KMS-11 (cell line): ENCODE results near the gene RTBDN.

ENCODE experiments used
- H2AFZ ChIP-seq: fragments of 200-600 bp; sonication (generic); 2 replicates; pipeline ENCODE4 v1.6.1; 2016; ENCODE audit warnings: antibody characterized with exemption, mixed run types, low read depth
- H3K27ac ChIP-seq: fragments of 200-600 bp; sonication (generic); 2 replicates; pipeline ENCODE4 v1.6.1; 2016; ENCODE audit warnings: mild to moderate bottlenecking, mixed run types
- H3K27me3 ChIP-seq: fragments of 200-600 bp; sonication (generic); 2 replicates; pipeline ENCODE4 v1.6.1; 2017; ENCODE audit warnings: mild to moderate bottlenecking, low read depth, mixed run types, moderate library complexity; ENCODE audit not compliant: insufficient read depth
- H3K36me3 ChIP-seq: fragments of 200-600 bp; sonication (generic); 2 replicates; pipeline ENCODE4 v1.6.1; 2017; ENCODE audit warnings: mild to moderate bottlenecking, mixed run types; ENCODE audit not compliant: insufficient read depth
- H3K4me1 ChIP-seq: fragments of 200-600 bp; sonication (generic); 2 replicates; pipeline ENCODE4 v1.6.1; 2016; ENCODE audit warnings: mild to moderate bottlenecking, low read depth, mixed run types; ENCODE audit not compliant: poor library complexity, severe bottlenecking
- H3K4me2 ChIP-seq: fragments of 200-600 bp; sonication (generic); 2 replicates; pipeline ENCODE4 v1.7.0; 2016; ENCODE audit warnings: mild to moderate bottlenecking, mixed run types
- H3K4me3 ChIP-seq: fragments of 200-600 bp; sonication (generic); IDR thresholded peaks from 2 replicates; pipeline ENCODE4 v1.6.1; 2017; ENCODE audit warnings: low read depth, low read length, mixed read lengths; ENCODE audit not compliant: insufficient read depth
- H3K79me2 ChIP-seq: fragments of 200-600 bp; sonication (generic); 2 replicates; pipeline ENCODE4 v1.6.1; 2016; ENCODE audit warnings: low read depth, mixed run types; ENCODE audit not compliant: insufficient read depth
- H3K9ac ChIP-seq: fragments of 200-600 bp; sonication (generic); 2 replicates; pipeline ENCODE4 v1.6.1; 2016; ENCODE audit warnings: mild to moderate bottlenecking, mixed run types
- H4K20me1 ChIP-seq: fragments of 200-600 bp; sonication (generic); 2 replicates; pipeline ENCODE4 v1.6.1; 2016; ENCODE audit warnings: mild to moderate bottlenecking, mixed run types; ENCODE audit not compliant: insufficient read depth
- CTCF ChIP-seq: fragments of 200-600 bp; sonication (generic); conservative IDR thresholded peaks from 2 replicates; pipeline ENCODE4 v1.6.1; 2017; ENCODE audit warnings: low read depth, mild to moderate bottlenecking, antibody characterized with exemption, low read length, moderate library complexity, mixed read lengths

RTBDN gene

GRCh38 chr19:12840091-12841079 is 6.0 kb upstream of the RTBDN start:
- no peaks in the 10 kb centered on the region for H3K36me3 ChIP-seq
- peaks cover 24% of the 10 kb centered on the region for H3K27me3 ChIP-seq
- TF ChIP-seq CTCF: no peak
- H2AFZ ChIP-seq: no peak overlapping the region
- H3K4me2 ChIP-seq: peak overlapping the region; percentile 29; the same call in 1 of the 2 replicates
- peaks cover 5% of the 10 kb centered on the region for H3K4me1 ChIP-seq
- no peak overlapping the region for H3K27ac ChIP-seq
- H4K20me1 ChIP-seq: no peaks in the 10 kb centered on the region
- H3K4me3 ChIP-seq: no peak overlapping the region
- H3K79me2 ChIP-seq: no peaks in the 10 kb centered on the region
- H3K9ac ChIP-seq: no peak overlapping the region

GRCh38 chr19:12838886-12839756 is 4.7 kb upstream of the RTBDN start:
- Histone ChIP-seq H3K27ac (no peak overlapping the region), H3K79me2 (no peaks in the 10 kb centered on the region), H2AFZ (peak overlapping the region; percentile 76), H3K36me3 (no peaks in the 10 kb centered on the region), H3K4me2 (peak overlapping the region; percentile 89), H3K9ac (peak overlapping the region; percentile 61), H3K4me1 (peaks cover 5% of the 10 kb centered on the region), H3K27me3 (peaks cover 36% of the 10 kb centered on the region), H4K20me1 (no peaks in the 10 kb centered on the region), H3K4me3 (no peak overlapping the region)
- no peak for TF ChIP-seq CTCF

- H4K20me1 ChIP-seq: no peaks in the 10 kb centered on the region
- H3K9ac ChIP-seq: peak within 1 kb of the TSS; percentile 61
- H3K36me3 ChIP-seq: no peaks in the 10 kb centered on the region
- peak within 1 kb of the TSS; percentile 89 for H3K4me2 ChIP-seq
- H3K27ac ChIP-seq: no peak within 1 kb of the TSS
- H2AFZ ChIP-seq: peak within 1 kb of the TSS; percentile 76
- H3K4me3 ChIP-seq: no peak within 1 kb of the TSS
- H3K4me1 ChIP-seq: peaks cover 6% of the 10 kb centered on the region
- TF ChIP-seq CTCF: peak; percentile 46
- H3K27me3 ChIP-seq: peaks cover 40% of the 10 kb centered on the region
- H3K79me2 ChIP-seq: no peaks in the 10 kb centered on the region
Measured at GRCh38 chr19:12838182-12838885, 4.0 kb upstream of the RTBDN start, which contains the start of gene MAST1. Gene MAST1 (plus strand): TSS chr19:12838515. CDS start chr19:12838573, 58 bp downstream.

- H3K27ac ChIP-seq: no peak overlapping the region
- TF ChIP-seq CTCF: no peak
- H3K4me3 ChIP-seq: no peak overlapping the region
- H2AFZ ChIP-seq: no peak overlapping the region
- H3K27me3 ChIP-seq: peaks cover 44% of the 10 kb centered on the region
- no peaks in the 10 kb centered on the region for H3K79me2 ChIP-seq
- H4K20me1 ChIP-seq: no peaks in the 10 kb centered on the region
- no peak overlapping the region for H3K4me2 ChIP-seq
- H3K9ac ChIP-seq: no peak overlapping the region
- H3K36me3 ChIP-seq: no peaks in the 10 kb centered on the region
- peaks cover 15% of the 10 kb centered on the region for H3K4me1 ChIP-seq
Measured at GRCh38 chr19:12837225-12837624, 2.8 kb upstream of the RTBDN start.
